Immature natural killer cell (primary cell): ENCODE results near the gene NUMA1. TPM values are rescaled to one million over a fixed set of nuclear protein-coding genes. Genes with fewer than 3 reads are reported as not detected.

Source experiments
- DNase-seq, 3 donors: peaks; one replicate each; pipeline ENCODE4 v3.0.0; 2022; ENCODE audit warnings: mixed read lengths in 1 of 3
- H3K27ac Mint-ChIP-seq, 6 donors: one replicate each; pipeline ENCODE4 v1.8.0; 2020; ENCODE audit warnings: mixed read lengths in 6 of 6, mild to moderate bottlenecking in 5 of 6, inconsistent platforms in 4 of 6, moderate library complexity in 3 of 6
- H3K27me3 Mint-ChIP-seq, 3 donors: one replicate each; pipeline ENCODE4 v1.8.0; 2020 to 2021; ENCODE audit warnings: low read depth in 3 of 3, mild to moderate bottlenecking in 3 of 3, mixed read lengths in 3 of 3, moderate library complexity in 3 of 3, inconsistent platforms in 1 of 3
- H3K36me3 Mint-ChIP-seq, 3 donors: one replicate each; pipeline ENCODE4 v1.8.0; 2020; ENCODE audit warnings: mixed read lengths in 3 of 3, inconsistent platforms in 2 of 3, mild to moderate bottlenecking in 2 of 3
- H3K4me1 Mint-ChIP-seq, 2 donors: one replicate each; pipeline ENCODE4 v1.8.0; 2020; ENCODE audit warnings: inconsistent platforms in 2 of 2, mild to moderate bottlenecking in 2 of 2, mixed read lengths in 2 of 2, moderate library complexity in 1 of 2
- H3K4me3 Mint-ChIP-seq, 5 donors: one replicate each; pipeline ENCODE4 v1.8.0; 2020; ENCODE audit warnings: mild to moderate bottlenecking in 5 of 5, mixed read lengths in 5 of 5, inconsistent platforms in 3 of 5, moderate library complexity in 3 of 5
- H3K9me3 Mint-ChIP-seq, 6 donors: one replicate each; pipeline ENCODE4 v1.8.0; 2020; ENCODE audit warnings: mild to moderate bottlenecking in 6 of 6, mixed read lengths in 6 of 6, inconsistent platforms in 4 of 6, moderate library complexity in 3 of 6
- polyA plus RNA-seq, 3 donors: library from polyadenylated mRNA; unstranded; fragments of 300-500 nt; fragmentation: Illumina TruSeq; gene quantifications; one replicate each; pipeline ENCODE4 v1.2.3, GENCODE V29; 2021

NUMA1 gene
- polyA plus RNA-seq, 3 donors from 2014 or later, result 2.7 to 92.5 (median 10.5) TPM

GRCh38 chr11:72039031-72039855 is 41.1 kb downstream of the NUMA1 start:
- DNase-seq, result peak in 1 of 3 donors; percentile 5
- H3K4me1 Mint-ChIP-seq, result peaks cover 6 to 16% of the 10 kb centered on the region in 2 donors
- no peaks in the 10 kb centered on the region for H3K9me3 Mint-ChIP-seq
- H3K4me3 Mint-ChIP-seq, result no peak overlapping the region
- peaks cover 0 to 2% (median 0%) of the 10 kb centered on the region in 3 donors for H3K27me3 Mint-ChIP-seq
- no peak overlapping the region for H3K27ac Mint-ChIP-seq
- H3K36me3 Mint-ChIP-seq, result peaks cover 0 to 7% (median 4%) of the 10 kb centered on the region in 3 donors

GRCh38 chr11:72038491-72038890 is 41.9 kb downstream of the NUMA1 start:
- no peak for DNase-seq
- no peak overlapping the region for H3K4me3 Mint-ChIP-seq
- peaks cover 0 to 16% of the 10 kb centered on the region in 2 donors for H3K4me1 Mint-ChIP-seq
- peaks cover 0 to 2% (median 0%) of the 10 kb centered on the region in 3 donors for H3K27me3 Mint-ChIP-seq
- no peaks in the 10 kb centered on the region for H3K9me3 Mint-ChIP-seq
- peaks cover 0 to 8% (median 7%) of the 10 kb centered on the region in 3 donors for H3K36me3 Mint-ChIP-seq
- H3K27ac Mint-ChIP-seq, result no peak overlapping the region

DNA sequence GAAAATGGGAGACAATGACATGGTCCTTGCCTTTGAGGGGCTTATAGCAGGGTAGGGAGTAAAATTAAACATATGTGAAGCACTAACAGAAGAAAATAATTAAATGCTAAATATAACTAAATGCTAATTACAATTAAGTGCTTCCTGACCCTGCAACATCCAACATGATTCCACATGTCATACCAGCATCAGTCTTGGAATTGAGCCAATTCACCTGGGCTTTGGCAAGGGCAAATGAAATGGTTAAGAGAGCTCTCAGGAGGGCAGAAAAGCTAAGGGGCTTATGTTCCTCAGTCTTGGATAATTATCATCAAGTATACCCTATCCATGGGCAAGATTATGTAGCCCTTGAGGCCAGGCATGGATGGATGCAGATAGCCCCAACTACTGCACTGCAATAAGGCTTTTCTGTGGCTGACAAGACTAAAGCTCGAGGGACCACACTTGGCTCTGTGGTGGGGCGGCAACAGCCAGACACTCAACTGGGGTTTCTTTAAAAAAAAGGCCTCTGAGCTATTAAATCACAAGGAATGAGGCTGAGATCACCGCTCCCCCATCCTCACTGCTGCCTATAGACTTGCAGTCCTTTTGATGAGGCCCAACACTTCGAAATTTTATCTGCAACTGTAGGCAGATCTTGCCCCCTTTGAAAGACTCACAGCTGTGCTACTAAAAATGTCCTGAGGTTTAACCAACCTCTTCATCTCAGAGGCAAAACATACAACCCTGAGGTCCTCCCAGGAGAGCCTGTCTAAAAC is 42.6 kb downstream of the NUMA1 start:
- Mint-ChIP-seq H3K27ac (no peak overlapping the region), H3K27me3 (peaks cover 0 to 2% (median 0%) of the 10 kb centered on the region in 3 donors), H3K4me1 (peaks cover 7 to 18% of the 10 kb centered on the region in 2 donors), H3K4me3 (no peak overlapping the region), H3K9me3 (no peaks in the 10 kb centered on the region), H3K36me3 (peaks cover 0 to 8% (median 7%) of the 10 kb centered on the region in 3 donors)
- peak; percentile 14 to 27 (median 15) for DNase-seq

DNA sequence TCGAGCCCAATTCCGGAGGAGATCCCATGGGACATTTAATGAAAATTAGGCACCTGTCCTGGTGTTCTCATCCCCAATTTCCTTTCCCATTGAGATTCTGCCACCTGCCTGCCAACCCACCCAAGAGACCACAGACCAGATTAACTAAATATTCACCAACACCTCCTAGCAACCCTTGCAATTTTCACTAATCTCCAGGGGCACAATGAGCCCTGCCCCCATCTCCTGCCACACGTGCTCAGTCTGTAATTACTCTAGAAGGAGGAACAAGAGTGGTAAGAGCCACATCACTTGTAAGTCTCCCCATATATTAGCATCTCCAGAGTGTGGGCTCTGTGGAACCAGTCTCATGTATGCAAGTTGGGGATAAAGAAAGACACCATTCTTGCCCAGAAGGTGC is 43.7 kb downstream of the NUMA1 start:
- Mint-ChIP-seq H3K27me3 (peaks cover 0 to 2% (median 0%) of the 10 kb centered on the region in 3 donors), H3K4me3 (no peak overlapping the region), H3K9me3 (no peaks in the 10 kb centered on the region), H3K27ac (peak overlapping the region; percentile 55 to 80 (median 71)), H3K4me1 (peaks cover 12 to 18% of the 10 kb centered on the region in 2 donors), H3K36me3 (peaks cover 0 to 8% (median 7%) of the 10 kb centered on the region in 3 donors)
- no peak for DNase-seq

GRCh38 chr11:72030472-72031045 is 49.8 kb downstream of the NUMA1 start:
- Mint-ChIP-seq H3K36me3 (peaks cover 0 to 14% (median 1%) of the 10 kb centered on the region in 3 donors), H3K27me3 (peaks cover 0 to under 1% (median 0%) of the 10 kb centered on the region in 3 donors), H3K4me3 (no peak overlapping the region), H3K27ac (peak overlapping the region in 5 of 6 donors; percentile 5 to 65 (median 43)), H3K4me1 (peaks cover 23 to 62% of the 10 kb centered on the region in 2 donors), H3K9me3 (no peaks in the 10 kb centered on the region)
- DNase-seq, result no peak

- peaks cover 28 to 56% of the 10 kb centered on the region in 2 donors for H3K4me1 Mint-ChIP-seq
- peaks cover 6 to 26% (median 7%) of the 10 kb centered on the region in 3 donors for H3K36me3 Mint-ChIP-seq
- H3K4me3 Mint-ChIP-seq, result no peak overlapping the region
- peak overlapping the region; percentile 18 to 83 (median 66) for H3K27ac Mint-ChIP-seq
- H3K27me3 Mint-ChIP-seq, result no peaks in the 10 kb centered on the region
- no peaks in the 10 kb centered on the region for H3K9me3 Mint-ChIP-seq
- no peak for DNase-seq
Observed at GRCh38 chr11:72026090-72026489, 54.3 kb downstream of the NUMA1 start.

DNA sequence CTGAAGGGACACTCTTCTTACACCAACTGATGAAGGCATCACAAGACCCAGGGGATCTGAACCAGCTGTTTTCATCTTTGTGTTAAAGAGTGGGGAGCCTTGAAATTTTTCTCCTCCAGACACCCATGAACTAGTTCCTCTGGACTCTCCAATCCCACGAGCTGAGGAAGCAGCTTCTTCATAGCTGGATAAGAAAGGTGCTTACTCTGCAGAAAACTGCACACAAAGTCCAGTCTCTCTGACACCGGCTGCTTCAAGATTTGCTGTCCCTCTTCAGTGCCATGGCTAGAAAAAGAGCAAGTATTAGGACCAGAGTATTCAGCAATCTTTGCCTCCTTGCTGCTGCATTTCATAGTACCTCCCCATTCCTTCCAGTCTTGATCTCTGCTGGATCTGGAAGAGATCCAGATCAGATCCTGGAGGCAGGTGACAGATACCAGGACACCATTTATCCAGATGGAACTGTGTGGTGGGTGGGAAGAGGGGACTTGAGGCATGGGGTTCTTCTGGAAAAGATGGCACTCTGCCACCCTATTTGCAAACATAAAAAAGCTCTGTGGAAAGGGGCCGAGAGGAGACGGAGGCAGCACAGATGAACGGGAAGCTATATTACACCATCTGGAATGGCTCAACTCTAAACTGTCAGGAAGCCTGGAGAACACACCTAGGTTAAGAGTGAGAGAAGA is 56.1 kb downstream of the NUMA1 start:
- no peaks in the 10 kb centered on the region for H3K9me3 Mint-ChIP-seq
- H3K27ac Mint-ChIP-seq, result peak overlapping the region in 1 of 6 donors; percentile 16
- peaks cover 21 to 37% of the 10 kb centered on the region in 2 donors for H3K4me1 Mint-ChIP-seq
- peaks cover 11 to 40% (median 18%) of the 10 kb centered on the region in 3 donors for H3K36me3 Mint-ChIP-seq
- no peak for DNase-seq
- H3K4me3 Mint-ChIP-seq, result no peak overlapping the region
- peaks cover 0 to 2% (median 0%) of the 10 kb centered on the region in 3 donors for H3K27me3 Mint-ChIP-seq

- H3K36me3 Mint-ChIP-seq, result peaks cover 17 to 49% (median 19%) of the 10 kb centered on the region in 3 donors
- peak overlapping the region in 2 of 6 donors; percentile 15 to 60 for H3K27ac Mint-ChIP-seq
- no peak overlapping the region for H3K4me3 Mint-ChIP-seq
- peaks cover 20 to 34% of the 10 kb centered on the region in 2 donors for H3K4me1 Mint-ChIP-seq
- peaks cover 0 to 2% (median 0%) of the 10 kb centered on the region in 3 donors for H3K27me3 Mint-ChIP-seq
- H3K9me3 Mint-ChIP-seq, result no peaks in the 10 kb centered on the region
- DNase-seq, result no peak
Observed at GRCh38 chr11:72023335-72023734, 57.0 kb downstream of the NUMA1 start.

- Mint-ChIP-seq H3K36me3 (peaks cover 37 to 73% (median 40%) of the 10 kb centered on the region in 3 donors), H3K27me3 (peaks cover 0 to 2% (median 2%) of the 10 kb centered on the region in 3 donors)
Observed at GRCh38 chr11:72018171-72018570, 62.2 kb downstream of the NUMA1 start.

GRCh38 chr11:72015511-72016061 is 64.8 kb downstream of the NUMA1 start:
- DNase-seq, result no peak
- no peaks in the 10 kb centered on the region for H3K4me1 Mint-ChIP-seq
- no peak overlapping the region for H3K27ac Mint-ChIP-seq
- H3K27me3 Mint-ChIP-seq, result peaks cover 0 to 5% (median 2%) of the 10 kb centered on the region in 3 donors
- H3K36me3 Mint-ChIP-seq, result peaks cover 31 to 63% (median 33%) of the 10 kb centered on the region in 3 donors
- no peak overlapping the region for H3K4me3 Mint-ChIP-seq
- no peaks in the 10 kb centered on the region for H3K9me3 Mint-ChIP-seq

More at GRCh38 chr11:72018171-72018570, 62.2 kb downstream of the NUMA1 start:
- H3K4me3 Mint-ChIP-seq, result no peak overlapping the region
- no peak for DNase-seq
- no peaks in the 10 kb centered on the region for H3K9me3 Mint-ChIP-seq
- no peaks in the 10 kb centered on the region for H3K4me1 Mint-ChIP-seq
- peak overlapping the region in 3 of 6 donors; percentile 4 to 64 (median 40) for H3K27ac Mint-ChIP-seq

DNA sequence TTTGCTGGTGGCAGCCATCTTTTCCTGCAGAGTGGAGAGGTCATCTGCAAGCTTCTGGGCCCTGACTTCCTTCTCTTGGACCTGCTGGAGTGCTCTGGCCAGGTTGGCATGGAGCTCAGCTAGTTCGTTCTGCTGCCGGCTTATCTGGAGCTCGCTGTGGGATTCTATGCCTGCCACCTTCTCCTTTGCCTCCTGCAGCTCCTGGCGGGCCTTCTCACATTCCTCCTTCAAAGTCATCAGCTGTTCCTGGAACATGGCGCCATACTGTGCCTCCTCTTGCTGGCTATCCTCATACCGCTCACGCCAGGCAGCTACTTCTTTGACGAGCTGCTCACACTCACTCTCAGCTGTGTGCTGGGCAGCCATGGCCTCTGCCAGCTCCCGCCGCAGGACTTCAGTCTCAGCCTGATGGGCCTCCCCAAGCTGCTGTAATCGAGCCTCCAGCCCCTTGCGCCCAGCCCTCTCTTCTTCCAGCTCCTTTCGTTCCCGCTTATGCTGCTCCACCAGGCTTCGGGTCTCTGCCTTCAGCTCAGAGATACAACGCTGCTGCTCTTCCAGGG is 65.5 kb downstream of the NUMA1 start:
- H3K4me3 Mint-ChIP-seq, result peak overlapping the region in 1 of 5 donors; percentile 38
- no peaks in the 10 kb centered on the region for H3K9me3 Mint-ChIP-seq
- peaks cover 0 to 3% (median 2%) of the 10 kb centered on the region in 3 donors for H3K27me3 Mint-ChIP-seq
- no peak for DNase-seq
- H3K27ac Mint-ChIP-seq, result peak overlapping the region in 2 of 6 donors; percentile 42 to 49
- H3K4me1 Mint-ChIP-seq, result no peaks in the 10 kb centered on the region
- H3K36me3 Mint-ChIP-seq, result peaks cover 25 to 63% (median 27%) of the 10 kb centered on the region in 3 donors
